Measurements from ENCODE around the gene GNAL.

GRCh38 chr18:11862468-11863137, 173.5 kb downstream of the GNAL start:
- TF ChIP-seq CTCF (IDR thresholded peaks at IDR 0.05) (no peak), EZH2 (IDR thresholded peaks at IDR 0.05) (no peak)

All from neural progenitor cell (in vitro differentiated cells).